NOMO-1 (cell line): ENCODE measurements around the gene FAAP100.
"Not testable (repeated sequence)": the region's sequence is repeated elsewhere in the genome, so short reads cannot be mapped to it uniquely, and the experiment has no call there.

Source experiments
- DNase-seq, 2 experiments: peaks; one replicate each; lab custom pipeline; 2025; ENCODE audit not compliant: unreplicated experiment in 2 of 2; lab: John Stamatoyannopoulos, UW

Gene FAAP100, protein sequence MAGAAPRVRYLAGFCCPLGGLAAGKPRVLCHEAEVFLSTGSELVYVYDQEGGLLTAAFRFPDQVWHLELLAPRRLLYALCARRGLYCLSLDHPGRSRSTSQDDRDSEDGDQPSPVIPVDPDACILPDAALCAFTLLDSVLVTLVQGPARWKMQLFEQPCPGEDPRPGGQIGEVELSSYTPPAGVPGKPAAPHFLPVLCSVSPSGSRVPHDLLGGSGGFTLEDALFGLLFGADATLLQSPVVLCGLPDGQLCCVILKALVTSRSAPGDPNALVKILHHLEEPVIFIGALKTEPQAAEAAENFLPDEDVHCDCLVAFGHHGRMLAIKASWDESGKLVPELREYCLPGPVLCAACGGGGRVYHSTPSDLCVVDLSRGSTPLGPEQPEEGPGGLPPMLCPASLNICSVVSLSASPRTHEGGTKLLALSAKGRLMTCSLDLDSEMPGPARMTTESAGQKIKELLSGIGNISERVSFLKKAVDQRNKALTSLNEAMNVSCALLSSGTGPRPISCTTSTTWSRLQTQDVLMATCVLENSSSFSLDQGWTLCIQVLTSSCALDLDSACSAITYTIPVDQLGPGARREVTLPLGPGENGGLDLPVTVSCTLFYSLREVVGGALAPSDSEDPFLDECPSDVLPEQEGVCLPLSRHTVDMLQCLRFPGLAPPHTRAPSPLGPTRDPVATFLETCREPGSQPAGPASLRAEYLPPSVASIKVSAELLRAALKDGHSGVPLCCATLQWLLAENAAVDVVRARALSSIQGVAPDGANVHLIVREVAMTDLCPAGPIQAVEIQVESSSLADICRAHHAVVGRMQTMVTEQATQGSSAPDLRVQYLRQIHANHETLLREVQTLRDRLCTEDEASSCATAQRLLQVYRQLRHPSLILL

DNA sequence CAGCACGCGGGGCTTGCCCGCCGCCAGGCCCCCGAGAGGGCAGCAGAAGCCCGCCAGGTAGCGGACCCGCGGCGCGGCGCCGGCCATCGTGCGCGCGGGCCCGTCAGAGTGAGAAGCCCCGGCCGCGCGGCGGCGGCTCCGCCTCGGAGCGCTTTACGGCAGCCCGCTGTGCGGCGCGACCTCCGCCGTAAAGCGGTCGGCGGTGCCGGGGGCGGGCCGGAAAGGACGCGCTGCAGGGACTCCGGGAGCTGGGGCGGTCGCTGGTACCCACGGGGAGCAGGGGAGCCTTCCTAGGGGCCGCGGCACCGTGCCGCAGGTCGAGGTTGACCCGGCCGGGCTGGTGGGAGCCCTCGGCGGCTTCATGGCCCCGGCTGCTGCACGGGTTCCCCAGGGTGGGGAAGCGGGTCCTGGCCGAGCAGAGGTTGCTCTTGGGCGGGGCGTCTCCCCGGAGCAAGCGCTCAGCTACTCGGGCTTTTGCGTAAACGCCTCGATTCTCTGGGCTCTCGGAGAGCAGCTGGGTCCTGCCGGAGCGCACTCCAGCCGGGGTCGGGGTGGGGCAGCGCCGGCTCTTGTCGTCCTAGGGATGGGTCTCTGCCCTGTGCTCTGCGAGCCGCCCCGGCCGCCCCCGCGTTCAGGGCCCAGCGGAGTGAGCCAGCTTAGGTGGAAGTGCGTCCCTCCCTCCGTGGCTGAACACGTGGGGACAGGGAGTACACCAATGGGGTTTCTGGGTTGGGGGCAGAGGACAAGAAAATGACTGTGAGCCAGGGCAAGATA is at the start of gene FAAP100:
FAAP100 (minus strand) TSS at position 110 of the 774 bp plus-strand sequence; CDS start at position 87, 23 bp downstream.
- DNase-seq = peak; percentile 76 to 82

DNA sequence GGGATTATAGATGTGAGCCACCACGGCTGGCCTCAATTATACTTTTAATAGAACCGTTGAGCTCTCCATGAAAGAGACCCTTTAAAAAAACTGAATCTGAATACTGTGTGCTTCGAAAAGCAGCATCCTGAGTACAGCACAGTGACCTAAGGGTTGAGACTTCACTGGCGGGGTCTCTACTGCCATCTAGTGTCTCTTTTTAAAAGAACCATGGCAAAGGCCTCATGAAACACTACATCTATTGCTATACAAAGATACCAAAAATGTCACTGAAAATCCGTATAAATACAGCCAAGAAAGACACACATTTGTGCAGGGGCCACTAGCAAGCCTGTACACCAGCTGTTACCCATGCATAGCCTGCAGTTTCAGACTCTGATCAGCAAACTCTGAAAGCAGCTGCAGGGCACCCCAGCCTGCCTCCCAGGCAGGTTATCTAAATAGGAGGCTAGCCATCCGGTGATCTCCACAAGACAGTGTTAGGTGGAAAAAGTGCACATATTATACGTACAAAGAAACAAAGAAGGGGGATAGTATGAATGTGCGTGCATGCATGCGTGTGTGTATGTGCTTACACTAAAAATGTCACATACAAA is 49.5 kb upstream of the FAAP100 start:
- peak in 1 of 2 experiments; percentile 75 for DNase-seq

DNA sequence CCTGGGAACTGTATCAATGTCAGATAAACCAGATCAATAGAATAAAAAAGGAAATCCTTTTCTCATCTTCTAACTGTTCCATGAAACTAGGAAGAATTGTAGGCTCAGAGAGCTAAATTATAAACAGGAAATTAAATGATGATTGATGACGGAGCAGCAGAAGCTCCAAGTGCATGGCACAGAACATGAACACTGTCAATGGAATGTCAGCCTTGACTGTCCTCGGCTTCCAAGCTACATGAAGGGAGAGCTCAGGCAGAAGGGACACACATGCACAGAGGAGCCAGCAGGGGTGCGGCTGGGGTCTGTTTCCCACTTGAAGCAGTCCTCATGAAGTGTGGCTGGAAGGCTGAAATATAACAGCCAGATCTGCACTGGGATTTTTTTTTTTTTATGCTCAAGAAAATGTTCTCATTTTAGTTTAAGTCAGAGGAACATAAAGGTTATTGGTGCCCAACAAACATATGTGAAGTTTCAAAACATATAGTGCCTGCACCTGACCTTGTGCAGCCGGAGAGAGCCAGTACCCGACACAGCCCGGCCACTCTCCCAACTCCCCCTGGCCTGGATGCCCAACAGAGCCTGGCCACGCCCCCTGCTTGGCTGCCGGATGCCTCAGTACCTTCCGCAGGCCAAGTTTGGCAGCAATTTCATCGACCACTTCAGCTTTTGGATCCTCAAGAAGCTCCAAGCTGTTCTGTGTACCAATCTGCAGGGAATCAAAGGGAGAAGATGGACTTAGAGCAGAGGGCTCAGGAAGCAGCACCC is 47.8 kb upstream of the FAAP100 start:
- DNase-seq = no peak

DNA sequence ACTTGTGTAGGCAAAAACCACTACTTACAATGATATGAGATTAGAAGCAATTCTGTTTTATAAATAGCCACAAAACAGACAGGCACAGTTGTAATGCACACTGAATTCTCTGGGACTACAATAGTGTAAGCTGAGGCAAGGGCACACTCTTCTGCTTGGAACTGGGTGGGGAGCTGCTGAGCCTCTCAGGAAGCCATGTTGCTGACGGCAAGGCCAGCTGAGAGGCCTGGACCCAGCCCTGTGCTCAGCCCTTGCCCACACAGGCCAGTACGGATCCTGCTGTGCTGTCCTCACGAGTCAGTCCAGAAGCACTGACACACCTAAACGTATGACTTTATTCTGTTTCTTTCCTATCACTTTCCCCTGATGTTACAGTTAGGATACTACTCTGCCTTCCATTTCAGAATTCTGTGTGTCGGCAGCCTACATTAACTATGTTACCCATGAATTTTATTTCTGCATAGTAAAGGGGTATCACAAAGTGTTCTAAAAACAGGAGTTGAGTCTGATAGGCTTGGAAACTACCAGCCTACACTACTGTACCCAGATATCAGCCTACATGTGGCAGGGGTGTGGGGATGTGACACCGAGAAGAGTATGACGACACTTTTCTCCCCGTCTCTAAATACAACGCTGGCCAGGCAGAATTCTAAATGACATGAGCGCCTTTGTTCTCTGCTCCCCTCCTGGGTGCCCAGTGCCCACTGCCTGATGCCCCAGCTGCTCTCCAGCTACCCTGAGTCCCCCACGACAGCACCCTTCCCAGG is 41.1 kb upstream of the FAAP100 start:
- DNase-seq = no peak

DNA sequence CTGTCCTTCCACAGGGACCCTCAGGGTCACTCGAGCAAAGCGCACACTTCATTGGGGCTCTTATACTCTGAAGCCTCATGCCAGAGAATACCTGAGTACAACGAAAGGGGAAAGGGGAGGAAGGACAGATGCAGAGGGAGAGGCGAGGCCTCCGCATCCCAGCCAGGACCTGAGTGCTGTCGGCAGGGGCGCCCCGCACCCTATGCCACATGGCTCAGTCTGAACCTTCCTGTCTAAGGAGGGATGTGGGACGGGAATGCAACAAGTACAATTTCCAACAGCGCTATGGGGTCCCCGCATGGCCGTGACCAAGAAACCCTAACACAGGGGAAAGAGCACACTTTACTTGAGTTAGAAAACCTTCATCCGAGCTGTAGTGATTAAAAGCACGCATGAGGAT is 39.8 kb upstream of the FAAP100 start:
- no peak for DNase-seq

DNA sequence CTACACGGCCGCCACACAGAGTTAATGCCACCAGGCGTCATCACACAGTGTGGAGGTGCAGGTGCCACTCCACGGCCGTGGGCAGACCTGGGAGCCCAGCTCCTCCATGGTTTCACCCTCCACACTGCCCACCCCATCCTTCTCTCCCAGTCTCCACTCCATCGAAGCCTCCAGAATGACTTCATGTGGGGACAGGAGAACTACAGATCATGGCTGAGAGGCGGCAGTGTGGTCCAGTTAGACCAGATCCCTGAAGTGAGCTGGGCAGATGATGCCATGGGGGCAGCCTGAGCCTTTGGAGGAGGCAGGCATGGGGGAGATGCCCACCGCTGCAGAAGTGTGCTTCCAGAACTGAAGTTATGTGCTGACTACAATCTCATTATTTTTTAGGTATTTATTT is 38.0 kb upstream of the FAAP100 start:
- no peak for DNase-seq

DNA sequence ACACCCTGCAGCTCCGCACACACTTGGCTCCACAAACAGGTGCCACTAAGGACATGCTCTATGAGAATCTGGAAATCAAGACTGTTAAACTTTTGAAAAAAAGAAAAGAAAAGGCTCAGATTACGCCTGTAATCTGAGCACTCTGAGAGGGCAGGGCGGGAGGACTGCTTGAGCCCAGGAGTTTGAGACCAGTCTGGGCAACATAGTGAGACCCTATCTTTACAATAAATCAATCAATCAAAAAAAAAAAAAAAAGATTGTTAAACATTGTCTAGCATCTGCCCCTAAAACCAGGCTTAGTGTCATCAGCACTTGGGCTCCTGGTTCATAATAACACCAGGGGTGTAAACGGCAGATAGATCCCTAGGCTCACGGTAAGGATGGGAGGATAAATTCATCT is 37.5 kb upstream of the FAAP100 start:
- DNase-seq = no peak

DNA sequence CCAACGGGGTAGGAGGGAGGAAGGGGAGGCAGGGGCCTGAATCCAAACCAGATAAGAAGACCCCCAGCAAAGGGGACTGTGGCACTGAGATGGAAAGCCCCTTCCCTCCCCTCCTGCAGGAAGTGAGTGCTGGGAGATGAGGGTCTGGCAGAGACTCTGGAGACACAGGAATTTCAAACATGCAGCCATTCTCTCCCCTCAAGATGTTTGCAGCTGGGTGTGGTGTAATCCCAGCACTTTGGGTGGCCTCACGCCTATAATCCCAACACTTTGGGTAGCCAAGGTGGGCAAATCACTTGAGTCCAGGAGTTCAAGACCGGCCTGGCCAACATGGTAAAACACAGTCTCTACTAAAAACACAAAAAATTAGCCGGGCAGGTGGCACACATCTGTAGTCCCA is 33.9 kb upstream of the FAAP100 start:
- no peak for DNase-seq

DNA sequence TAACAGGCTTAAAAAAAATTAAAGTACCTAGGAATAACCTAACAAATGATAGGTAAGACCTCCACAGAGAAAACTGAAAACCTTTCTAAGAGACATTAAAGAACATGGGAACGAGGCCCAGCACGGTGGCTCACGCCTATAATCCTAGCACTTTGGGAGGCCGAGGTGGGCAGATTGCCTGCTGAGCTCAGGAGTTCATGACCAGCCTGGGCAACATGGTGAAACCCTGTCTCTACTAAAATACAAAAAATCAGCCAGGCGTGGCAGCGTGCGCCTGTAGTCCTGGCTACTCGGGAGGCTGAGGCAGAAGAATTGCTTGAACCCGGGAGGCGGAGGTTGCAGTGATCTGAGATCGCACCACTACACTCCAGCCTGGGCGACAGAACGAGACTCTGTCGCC is 32.6 kb upstream of the FAAP100 start:
- DNase-seq = not testable (repeated sequence)

DNA sequence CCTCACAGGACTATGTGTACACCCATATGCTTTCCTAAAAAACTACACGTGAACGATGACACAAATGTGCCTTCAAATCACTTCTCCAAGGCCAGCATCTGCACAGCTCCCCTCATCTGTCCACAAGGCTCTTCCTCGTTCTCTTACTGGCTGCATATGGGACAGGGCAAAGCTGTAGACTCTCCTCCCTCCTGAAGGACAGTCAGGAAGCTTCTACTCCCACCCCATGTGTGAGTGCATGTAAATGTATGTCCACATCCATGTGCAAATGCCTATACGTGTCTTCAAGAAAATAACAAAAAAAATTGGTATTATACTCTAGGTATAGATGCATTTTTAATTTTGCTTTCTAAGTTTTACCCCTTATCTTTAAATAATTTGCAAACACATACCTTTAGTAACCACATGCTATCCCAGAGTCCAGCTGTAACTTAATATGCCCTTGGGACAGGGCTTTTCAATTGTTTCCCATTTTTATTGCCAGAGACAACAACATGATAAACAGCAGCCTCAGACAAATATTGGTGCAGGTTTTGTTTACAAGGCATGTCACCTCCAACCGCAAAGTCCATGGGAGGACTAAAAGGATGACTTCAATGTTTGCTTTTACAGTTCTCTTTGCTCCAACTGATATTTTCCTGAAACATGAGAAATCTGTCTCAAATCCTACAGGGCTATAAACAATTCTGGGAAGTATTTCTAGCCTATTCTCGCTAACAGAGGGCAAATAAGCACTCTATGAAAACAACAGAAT is 31.6 kb upstream of the FAAP100 start:
- no peak for DNase-seq

DNA sequence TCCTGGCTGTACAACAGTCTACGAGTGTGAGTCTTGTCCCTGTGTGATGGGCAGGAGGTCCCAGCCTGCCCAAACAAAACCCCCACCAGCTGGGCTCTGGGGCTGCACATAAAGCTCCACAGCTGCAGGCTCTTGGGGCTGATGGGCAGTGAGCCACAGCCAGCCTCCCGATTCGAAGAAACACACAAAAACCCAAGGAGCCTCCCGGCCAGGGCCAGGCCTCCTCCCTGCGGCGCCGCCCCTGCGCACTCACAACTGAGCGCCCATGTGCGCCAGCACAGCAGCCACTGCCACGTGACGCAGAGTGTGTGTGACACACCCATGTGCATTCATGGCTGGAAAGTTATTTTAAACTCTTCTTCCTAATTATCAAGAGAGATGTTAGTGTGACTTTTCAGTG is 30.6 kb upstream of the FAAP100 start:
- DNase-seq = no peak

DNA sequence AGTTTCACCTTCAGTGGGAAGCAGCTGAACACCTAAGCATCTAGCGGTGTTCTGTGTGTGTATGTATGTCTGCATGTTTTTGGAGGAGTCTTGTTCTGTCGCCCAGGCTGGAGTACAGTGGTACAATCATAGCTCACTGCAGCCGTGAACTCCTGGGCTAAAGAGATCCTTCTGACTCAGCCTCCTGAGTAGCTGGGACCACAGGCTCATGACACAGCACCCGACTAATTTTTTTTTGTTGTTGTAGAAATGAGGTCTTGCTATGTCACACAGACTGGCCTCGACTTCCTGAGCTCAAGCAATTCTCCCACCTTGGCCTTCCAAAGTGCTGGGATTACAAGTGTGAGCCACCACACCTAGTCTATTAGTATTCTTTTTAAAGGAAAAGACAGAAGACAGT is 30.2 kb upstream of the FAAP100 start:
- no peak for DNase-seq

DNA sequence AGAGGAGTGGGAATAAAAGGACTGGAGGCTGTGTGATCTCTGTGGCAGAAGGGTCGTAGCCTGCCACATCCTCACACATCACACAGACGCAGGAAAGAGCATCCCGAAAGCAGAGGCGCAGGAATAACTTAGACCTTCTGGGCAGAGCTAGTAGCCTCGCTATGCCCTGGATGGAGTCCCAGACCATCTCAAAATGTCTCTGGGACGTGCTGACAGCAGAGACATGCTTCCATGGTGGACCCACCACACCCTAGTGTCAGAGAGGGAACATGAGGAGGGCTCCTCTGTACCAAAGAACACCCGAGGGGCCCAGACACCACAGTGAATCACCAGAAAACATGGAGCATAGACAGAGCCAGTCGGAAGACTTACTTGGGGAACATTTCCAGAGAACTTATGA is 29.6 kb upstream of the FAAP100 start:
- DNase-seq = no peak

DNA sequence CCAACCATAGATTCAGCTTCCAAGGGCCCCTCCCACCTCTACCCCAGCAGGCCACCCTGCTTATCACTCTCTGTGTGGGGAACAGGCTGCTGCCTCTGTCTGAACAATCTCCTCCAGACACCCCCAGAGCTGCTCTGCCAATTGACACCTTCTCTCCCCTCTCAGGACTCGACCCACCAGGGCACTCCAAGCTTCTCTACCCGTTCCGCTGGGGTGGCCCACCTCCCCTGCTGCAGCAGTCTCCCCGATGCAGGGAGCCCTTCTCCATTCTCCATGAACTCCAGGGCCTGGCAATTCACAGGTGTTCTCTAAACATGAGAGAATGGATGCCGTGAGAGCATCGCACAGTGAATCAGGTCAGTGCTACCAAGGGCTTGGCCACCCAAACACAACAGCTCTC is 28.3 kb upstream of the FAAP100 start:
- no peak for DNase-seq

DNA sequence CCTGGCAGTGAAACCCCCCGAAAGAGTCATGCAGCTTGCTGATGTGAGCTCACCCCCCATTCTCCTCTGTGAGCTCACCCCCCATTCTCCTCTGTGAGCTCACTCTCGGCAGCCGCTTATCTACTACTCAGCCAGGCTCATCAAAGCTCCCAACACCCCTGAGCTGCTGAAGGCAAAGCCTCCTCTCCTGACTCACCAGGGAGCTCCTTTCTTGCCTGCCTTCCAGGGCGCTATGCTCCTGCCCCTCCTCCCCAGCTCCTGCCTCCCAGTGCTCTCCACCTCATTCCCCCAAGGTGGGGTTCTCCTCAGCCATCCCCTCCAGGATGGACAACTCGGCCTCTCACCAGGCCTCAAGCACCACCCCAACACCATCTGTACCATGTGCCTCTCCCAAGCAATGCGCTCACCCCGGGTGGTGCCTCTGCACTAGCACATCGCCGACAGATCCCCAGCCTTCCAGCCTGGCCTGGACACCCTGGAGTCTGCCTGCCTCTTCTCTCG is 27.7 kb upstream of the FAAP100 start:
- no peak for DNase-seq

DNA sequence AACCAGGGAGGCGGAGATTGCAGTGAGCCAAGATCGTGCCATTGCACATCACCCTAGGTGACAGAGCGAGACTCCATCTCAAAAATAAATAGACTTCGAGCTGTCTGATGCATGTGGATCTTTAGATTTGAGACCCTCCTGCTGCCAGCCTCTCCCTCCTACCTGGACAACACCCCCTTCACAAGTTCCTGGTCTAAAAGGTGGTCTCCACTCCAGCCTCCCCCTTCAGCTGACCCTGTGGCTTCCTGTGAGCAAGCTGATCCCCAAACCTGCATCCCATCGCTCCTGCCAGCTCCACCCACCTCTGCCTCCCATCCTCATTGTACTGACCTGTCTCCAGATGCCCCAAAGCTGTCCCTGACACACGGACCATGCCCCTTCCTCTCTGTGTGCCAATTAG is 27.1 kb upstream of the FAAP100 start:
- DNase-seq = no peak

DNA sequence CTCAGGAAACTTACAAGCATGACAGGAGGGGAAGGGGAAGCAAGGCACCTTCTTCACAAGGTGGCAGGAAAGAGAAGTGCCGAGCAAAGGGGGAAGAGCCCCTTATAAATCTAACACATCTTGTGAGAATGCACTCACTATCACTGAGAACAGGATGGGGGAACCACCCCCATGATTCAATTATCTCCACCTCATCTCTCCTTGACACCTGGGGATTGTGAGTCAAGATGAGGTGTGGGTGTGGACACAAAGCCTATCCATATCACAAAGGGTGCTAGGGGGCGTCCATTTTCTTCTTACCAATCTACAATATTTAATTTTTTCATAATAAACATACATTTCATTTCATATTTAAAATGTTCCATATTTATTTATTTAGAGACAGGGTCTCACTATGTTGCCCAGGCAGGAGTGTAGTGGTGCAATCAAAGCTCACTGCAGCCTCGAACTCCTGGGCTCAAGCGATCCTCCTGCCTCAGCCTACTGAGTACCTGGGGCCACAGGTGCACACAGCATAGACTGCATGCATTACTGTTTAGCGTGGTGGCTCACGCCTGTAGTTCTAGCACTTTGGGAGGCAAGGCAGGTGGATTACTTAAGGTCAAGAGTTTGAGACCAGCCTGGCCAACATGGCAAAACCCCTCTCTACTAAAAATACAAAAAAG is 26.5 kb upstream of the FAAP100 start:
- DNase-seq = no peak

DNA sequence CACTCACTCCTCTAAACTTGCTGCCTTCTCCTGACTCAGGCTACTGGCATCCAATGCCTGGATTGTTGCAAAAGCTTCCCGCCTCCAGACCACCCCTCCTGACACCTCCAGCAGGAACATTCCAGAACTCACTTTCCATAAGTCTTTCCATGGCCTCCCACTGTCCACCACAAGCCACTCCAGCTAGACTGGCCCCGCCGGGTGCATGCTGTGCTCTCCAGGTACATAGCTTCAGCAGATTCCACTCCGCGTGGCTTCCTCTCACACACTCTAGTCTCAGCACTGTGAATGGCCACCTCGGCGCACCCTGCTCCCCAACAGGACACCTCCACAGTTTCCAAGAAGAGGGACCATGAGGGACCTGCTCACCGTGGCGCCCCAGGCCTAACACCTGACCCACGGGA is 25.9 kb upstream of the FAAP100 start:
- no peak for DNase-seq
